Choroid plexus epithelial cell (primary cell): ENCODE measurements around the gene IGFBP6.

Experiments used
- DNase-seq: peaks from one replicate; pipeline ENCODE4 v3.0.0-alpha.2; 2010; ENCODE audit warnings: low read depth
- H3K4me3 ChIP-seq: 2 replicates; pipeline ENCODE4 v1.5.1; 2011; ENCODE audit warnings: low read depth, mild to moderate bottlenecking, control low read depth, low read length, moderate library complexity
- CTCF ChIP-seq: conservative IDR thresholded peaks from 2 replicates; pipeline ENCODE4 v1.5.1; 2011; ENCODE audit warnings: low read depth, mild to moderate bottlenecking, control low read depth, inconsistent platforms, low read length, moderate library complexity

Gene IGFBP6

GRCh38 chr12:53131844-53132243 lies 34.4 kb downstream of the IGFBP6 start:
- H3K4me3 ChIP-seq = no peak overlapping the region
- no peak for DNase-seq
- no peak for TF ChIP-seq CTCF

GRCh38 chr12:53133722-53134121 lies 36.3 kb downstream of the IGFBP6 start:
- no peak overlapping the region for H3K4me3 ChIP-seq
- TF ChIP-seq CTCF = no peak
- DNase-seq = no peak

GRCh38 chr12:53143355-53143754 lies 45.9 kb downstream of the IGFBP6 start:
- no peak overlapping the region for H3K4me3 ChIP-seq
- DNase-seq = no peak
- no peak for TF ChIP-seq CTCF

- no peak overlapping the region for H3K4me3 ChIP-seq
- no peak for TF ChIP-seq CTCF
- DNase-seq = no peak
Measured at GRCh38 chr12:53145383-53146260, 48.2 kb downstream of the IGFBP6 start.

- DNase-seq = no peak
- TF ChIP-seq CTCF = no peak
- H3K4me3 ChIP-seq = no peak overlapping the region
Measured at GRCh38 chr12:53147181-53147580, 49.7 kb downstream of the IGFBP6 start.

GRCh38 chr12:53147653-53148052 lies 50.2 kb downstream of the IGFBP6 start:
- H3K4me3 ChIP-seq = no peak overlapping the region
- TF ChIP-seq CTCF = no peak
- DNase-seq = no peak

- DNase-seq = no peak
- no peak for TF ChIP-seq CTCF
- no peak overlapping the region for H3K4me3 ChIP-seq
Measured at GRCh38 chr12:53151039-53151438, 53.6 kb downstream of the IGFBP6 start.
